ENCODE results near the gene FER.
"Not testable (repeated sequence)": the region's sequence is repeated elsewhere in the genome, so short reads cannot be mapped to it uniquely, and the experiment has no call there.

FER gene

DNA sequence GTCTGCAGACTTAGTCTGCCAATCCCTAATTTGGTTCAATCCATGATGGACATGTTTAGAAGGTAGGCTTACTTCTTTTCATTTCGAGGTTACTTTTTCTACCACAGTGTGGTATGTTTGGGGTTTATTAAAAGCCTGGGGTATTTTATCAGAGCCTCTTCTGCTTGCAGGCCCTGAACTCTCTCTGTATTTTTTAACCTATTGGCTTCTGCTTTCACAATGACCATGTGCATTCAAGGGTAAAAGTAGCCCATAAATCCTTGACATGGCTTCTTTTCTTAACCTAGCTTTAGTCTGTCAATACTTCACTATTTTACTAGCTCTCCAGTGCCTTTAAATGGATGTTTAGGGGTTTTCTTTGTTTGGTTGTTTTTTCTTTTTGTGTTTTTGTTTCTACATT lies 286.6 kb downstream of the FER start:
- DNase-seq (ENCODE audit: low read depth), result no peak
- no peak for TF ChIP-seq CTCF (IDR thresholded peaks at IDR 0.05; ENCODE audit: insufficient read depth, low read depth, low read length, missing control alignments)
- H3K4me3 ChIP-seq (ENCODE audit: low read length), result no peak overlapping the region

- no peak for TF ChIP-seq CTCF (IDR thresholded peaks at IDR 0.05; ENCODE audit: insufficient read depth, low read depth, low read length, missing control alignments)
Observed at GRCh38 chr5:109035436-109035835, 287.7 kb downstream of the FER start.

GRCh38 chr5:109038209-109038840 lies 290.6 kb downstream of the FER start:
- no peak for TF ChIP-seq CTCF (IDR thresholded peaks at IDR 0.05; ENCODE audit: insufficient read depth, low read depth, low read length, missing control alignments)
- DNase-seq (ENCODE audit: low read depth), result peak; percentile 49
- no peak overlapping the region for H3K4me3 ChIP-seq (ENCODE audit: low read length)

More at GRCh38 chr5:109035436-109035835, 287.7 kb downstream of the FER start:
- no peak overlapping the region for H3K4me3 ChIP-seq (ENCODE audit: low read length)
- DNase-seq (ENCODE audit: low read depth), result no peak

GRCh38 chr5:109041317-109041716 lies 293.6 kb downstream of the FER start:
- no peak for DNase-seq (ENCODE audit: low read depth)
- no peak overlapping the region for H3K4me3 ChIP-seq (ENCODE audit: low read length)
- no peak for TF ChIP-seq CTCF (IDR thresholded peaks at IDR 0.05; ENCODE audit: insufficient read depth, low read depth, low read length, missing control alignments)

DNA sequence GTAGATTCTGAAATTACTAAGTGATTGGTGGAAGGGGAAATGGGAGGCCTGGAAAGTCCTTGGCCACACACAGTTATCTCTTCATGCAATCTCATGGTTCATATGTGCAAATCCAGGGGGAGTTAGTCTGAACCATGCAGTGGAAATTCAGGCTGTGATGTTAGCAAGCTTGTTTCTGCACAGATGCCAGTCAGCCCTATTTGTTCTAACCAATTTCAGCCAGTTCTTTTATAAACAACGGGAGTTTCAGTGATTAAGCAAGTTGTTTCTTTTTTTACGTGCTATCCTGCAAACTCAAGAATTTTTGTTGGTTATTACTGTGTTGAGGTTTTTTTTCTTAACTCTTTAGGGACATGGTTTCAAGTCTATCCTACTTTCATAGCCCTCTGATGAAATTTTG lies 298.0 kb downstream of the FER start:
- TF ChIP-seq CTCF (IDR thresholded peaks at IDR 0.05; ENCODE audit: insufficient read depth, low read depth, low read length, missing control alignments), result no peak

DNA sequence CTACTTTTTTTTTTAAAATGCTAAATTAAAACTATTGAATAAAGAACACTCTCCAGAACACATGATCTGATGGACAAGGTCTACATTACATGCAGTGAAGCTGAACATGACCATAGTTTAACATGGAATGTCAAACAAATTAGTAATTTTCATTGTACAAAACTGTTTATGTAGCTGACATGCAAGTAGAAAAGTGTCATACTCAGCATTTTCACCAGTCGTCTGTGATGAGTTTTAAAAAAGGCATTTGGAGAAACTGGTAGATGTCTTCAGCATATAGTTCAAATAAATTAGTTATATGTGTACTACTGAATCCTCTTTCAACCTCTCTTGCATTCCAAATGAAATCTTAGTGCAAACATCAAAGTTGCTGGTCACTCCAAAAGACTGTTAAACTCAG lies 301.9 kb downstream of the FER start:
- no peak overlapping the region for H3K4me3 ChIP-seq (ENCODE audit: low read length)
- no peak for TF ChIP-seq CTCF (IDR thresholded peaks at IDR 0.05; ENCODE audit: insufficient read depth, low read depth, low read length, missing control alignments)
- no peak for DNase-seq (ENCODE audit: low read depth)

More for the DNA sequence above, 298.0 kb downstream of the FER start:
- no peak for DNase-seq (ENCODE audit: low read depth)
- H3K4me3 ChIP-seq (ENCODE audit: low read length), result no peak overlapping the region

DNA sequence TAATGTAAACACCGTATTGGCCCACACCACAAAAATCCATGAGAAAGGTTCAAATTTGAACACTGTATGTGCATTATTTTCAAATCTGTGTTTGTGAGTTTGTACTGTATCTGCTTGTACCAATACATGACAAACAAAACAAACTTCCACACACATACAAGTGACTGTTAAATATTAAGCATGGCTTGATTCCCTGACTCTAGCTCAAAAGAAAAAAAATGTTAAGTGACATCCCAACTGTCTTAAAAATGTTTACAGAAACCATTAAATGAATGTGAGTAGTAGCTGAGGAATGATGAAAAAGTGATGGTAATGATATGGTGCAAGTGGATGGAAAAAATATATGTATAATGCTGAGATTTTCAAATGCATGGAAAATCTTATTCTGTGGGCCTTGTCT lies 302.6 kb downstream of the FER start:
- DNase-seq (ENCODE audit: low read depth), result not testable (repeated sequence)

GRCh38 chr5:109052216-109052615 lies 304.5 kb downstream of the FER start:
- not testable (repeated sequence) for H3K4me3 ChIP-seq (ENCODE audit: low read length)
- DNase-seq (ENCODE audit: low read depth), result peak; percentile 29

More for the DNA sequence above, 302.6 kb downstream of the FER start:
- H3K4me3 ChIP-seq (ENCODE audit: low read length), result not testable (repeated sequence)

All from epithelial cell of esophagus (primary cell).